Measurements from ENCODE around the gene TMED3.

DNA sequence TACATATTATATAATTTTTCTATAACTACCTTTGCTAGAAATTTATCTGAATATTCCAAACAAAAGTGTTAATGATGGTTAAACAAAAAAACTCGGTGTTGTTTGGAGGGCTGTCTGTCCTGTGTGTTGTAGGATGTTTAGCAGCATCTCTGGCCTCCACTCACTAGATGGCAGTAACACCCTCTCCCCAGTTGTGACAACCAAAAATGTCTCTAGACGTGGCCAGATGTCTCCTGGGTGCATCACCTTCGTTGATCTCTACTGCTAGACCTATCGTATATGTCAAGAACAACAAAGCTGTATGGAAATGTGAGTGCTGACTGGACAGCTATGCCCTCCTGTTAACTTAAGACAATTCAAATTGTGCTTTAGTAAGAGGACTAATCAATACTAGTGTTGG is 14.3 kb upstream of the TMED3 start:
- no peak for TF ChIP-seq POLR2AphosphoS5 (IDR thresholded peaks at IDR 0.05)
- TF ChIP-seq, protein P1, sequence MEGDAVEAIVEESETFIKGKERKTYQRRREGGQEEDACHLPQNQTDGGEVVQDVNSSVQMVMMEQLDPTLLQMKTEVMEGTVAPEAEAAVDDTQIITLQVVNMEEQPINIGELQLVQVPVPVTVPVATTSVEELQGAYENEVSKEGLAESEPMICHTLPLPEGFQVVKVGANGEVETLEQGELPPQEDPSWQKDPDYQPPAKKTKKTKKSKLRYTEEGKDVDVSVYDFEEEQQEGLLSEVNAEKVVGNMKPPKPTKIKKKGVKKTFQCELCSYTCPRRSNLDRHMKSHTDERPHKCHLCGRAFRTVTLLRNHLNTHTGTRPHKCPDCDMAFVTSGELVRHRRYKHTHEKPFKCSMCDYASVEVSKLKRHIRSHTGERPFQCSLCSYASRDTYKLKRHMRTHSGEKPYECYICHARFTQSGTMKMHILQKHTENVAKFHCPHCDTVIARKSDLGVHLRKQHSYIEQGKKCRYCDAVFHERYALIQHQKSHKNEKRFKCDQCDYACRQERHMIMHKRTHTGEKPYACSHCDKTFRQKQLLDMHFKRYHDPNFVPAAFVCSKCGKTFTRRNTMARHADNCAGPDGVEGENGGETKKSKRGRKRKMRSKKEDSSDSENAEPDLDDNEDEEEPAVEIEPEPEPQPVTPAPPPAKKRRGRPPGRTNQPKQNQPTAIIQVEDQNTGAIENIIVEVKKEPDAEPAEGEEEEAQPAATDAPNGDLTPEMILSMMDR (IDR thresholded peaks at IDR 0.05), result no peak

All from prostate gland (tissue), 2 donors.